PC-3 (cell line): Measurements from ENCODE around the gene CKS1B. TPM values are rescaled to one million over a fixed set of nuclear protein-coding genes. Genes with fewer than 3 reads are reported as not detected.
A peak's percentile ranks its signal among the peaks of the same experiment; 100 is the strongest.
"Not testable (repeated sequence)": the region's sequence is repeated elsewhere in the genome, so short reads cannot be mapped to it uniquely, and the experiment has no call there.

ENCODE experiments used
- ATAC-seq: fragments of 200-7000 bp; cut with Tn5 transposase; 2 replicates; pipeline ENCODE4 v1.9.1; 2020; ENCODE audit warnings: mild to moderate bottlenecking, moderate library complexity
- BruUV-seq: library from RNA; stranded (reverse); fragments of 400-500 nt; replicated peaks from 2 replicates; lab custom pipeline; 2021; lab: Mats Ljungman, UMichigan
- CTCF ChIA-PET: fragments of 300-600 bp; sonication (Branson Sonifier 250); formaldehyde crosslinking; loops from one replicate; lab custom pipeline; 2022; ENCODE audit warnings: antibody characterized with exemption; lab: Charles Lee
- POLR2A ChIA-PET: fragments of 300-600 bp; sonication (Branson Sonifier 250); formaldehyde crosslinking; loops from one replicate; lab custom pipeline; 2022; ENCODE audit warnings: antibody characterized with exemption; ENCODE audit not compliant: unreplicated experiment; lab: Charles Lee
- DNase-seq: peaks from one replicate; pipeline ENCODE4 v3.0.0-alpha.2; 2015
- H2AFZ ChIP-seq: fragments of 300-600 bp; sonication (generic); 2 replicates; pipeline ENCODE4 v1.6.0; 2016; ENCODE audit warnings: antibody characterized with exemption, low read length
- H3F3A ChIP-seq: fragments of 300-600 bp; sonication (generic); one replicate; pipeline ENCODE4 v1.6.0; 2017; ENCODE audit warnings: antibody characterized with exemption, low read length, control low read depth, mild to moderate bottlenecking; ENCODE audit not compliant: unreplicated experiment
- H3K27ac ChIP-seq: fragments of 300-600 bp; sonication (generic); 2 replicates; pipeline ENCODE4 v1.5.1; 2016; ENCODE audit warnings: mild to moderate bottlenecking, low read length
- H3K27me3 ChIP-seq: fragments of 300-600 bp; sonication (generic); 2 replicates; pipeline ENCODE4 v1.6.1; 2016; ENCODE audit warnings: low read length, mixed read lengths
- H3K36me3 ChIP-seq: fragments of 300-600 bp; sonication (generic); 2 replicates; pipeline ENCODE4 v1.6.1; 2016; ENCODE audit warnings: low read depth, mixed run types, low read length, mixed read lengths
- H3K4me1 ChIP-seq: fragments of 300-600 bp; sonication (generic); 2 replicates; pipeline ENCODE4 v1.5.1; 2016; ENCODE audit warnings: low read length; ENCODE audit not compliant: insufficient read depth
- H3K4me2 ChIP-seq: fragments of 300-600 bp; sonication (generic); 2 replicates; pipeline ENCODE4 v1.6.0; 2016; ENCODE audit warnings: low read length
- H3K4me3 ChIP-seq: fragments of 300-600 bp; sonication (generic); 2 replicates; pipeline ENCODE4 v1.5.1; 2016; ENCODE audit warnings: mild to moderate bottlenecking, low read length, mixed read lengths
- H3K79me2 ChIP-seq: fragments of 300-600 bp; sonication (generic); 2 replicates; pipeline ENCODE4 v1.6.1; 2017; ENCODE audit warnings: low read length, mixed read lengths
- H3K9ac ChIP-seq: fragments of 300-600 bp; sonication (generic); 2 replicates; pipeline ENCODE4 v1.6.0; 2016; ENCODE audit warnings: mild to moderate bottlenecking, low read length
- H3K9me2 ChIP-seq: fragments of 300-600 bp; sonication (generic); replicated peaks from 2 replicates; pipeline ENCODE4 v1.6.1; 2016; ENCODE audit warnings: mixed run types, low read length, mixed read lengths
- H3K9me3 ChIP-seq: fragments of 300-600 bp; sonication (generic); 2 replicates; pipeline ENCODE4 v1.6.1; 2016; ENCODE audit warnings: low read length, mixed read lengths
- H4K20me1 ChIP-seq: fragments of 300-600 bp; sonication (generic); 2 replicates; pipeline ENCODE4 v1.6.1; 2016; ENCODE audit warnings: low read length, mixed read lengths
- CTCF ChIP-seq: fragments of 300-600 bp; sonication (generic); conservative IDR thresholded peaks from 2 replicates; pipeline ENCODE4 v1.5.1; 2017; ENCODE audit warnings: antibody characterized with exemption, low read depth, mild to moderate bottlenecking, low read length
- EZH2 ChIP-seq: fragments of 300-600 bp; sonication (generic); IDR thresholded peaks from one replicate; pipeline ENCODE4 v1.6.1; 2017; ENCODE audit warnings: antibody characterized with exemption, mild to moderate bottlenecking, low read length; ENCODE audit not compliant: unreplicated experiment
- EZH2phosphoT487 ChIP-seq: fragments of 300-600 bp; sonication (generic); IDR thresholded peaks from 2 replicates; pipeline ENCODE4 v1.6.1; 2018; ENCODE audit warnings: mild to moderate bottlenecking, antibody characterized with exemption, low read length, borderline replicate concordance
- intact Hi-C: fragments of 100-400 bp; cut with micrococcal nuclease; formaldehyde crosslinking; loops from 2 replicates; pipeline ENCODE4 v1.9.0; 2023
- total RNA-seq: library from RNA; depleted of rRNA; stranded (reverse); fragments of >200 nt; gene quantifications from 2 replicates; pipeline ENCODE4 v1.2.3, GENCODE V29; 2014

The CKS1B gene
- total RNA-seq, 1 experiment from 2014 or later: 390 TPM

DNA sequence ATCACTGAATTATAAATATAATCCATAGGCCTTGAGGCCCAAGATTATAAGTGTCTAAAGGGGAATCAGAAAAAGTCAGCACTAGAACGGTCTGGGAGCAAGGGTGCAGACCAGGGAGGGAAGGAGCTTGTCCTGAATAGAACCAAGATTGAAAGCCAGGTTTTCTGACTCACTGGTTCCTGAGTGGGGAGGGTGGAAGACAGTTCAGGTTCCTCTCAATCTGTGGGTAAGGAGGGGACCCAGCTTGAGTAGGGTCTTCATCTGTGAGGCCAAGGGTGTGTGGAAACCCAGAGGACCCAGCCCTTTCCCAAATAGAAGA lies 19.7 kb downstream of the CKS1B start:
- Histone ChIP-seq H3K4me2 (no peak overlapping the region), H3K9me3 (no peaks in the 10 kb centered on the region), H3K9me2 (no peaks in the 10 kb centered on the region), H3F3A (no peaks in the 10 kb centered on the region), H3K4me3 (no peak overlapping the region), H3K36me3 (peaks cover 13% of the 10 kb centered on the region), H4K20me1 (peaks cover 2% of the 10 kb centered on the region; the same call in 1 of the 2 replicates), H2AFZ (no peak overlapping the region), H3K79me2 (no peaks in the 10 kb centered on the region), H3K9ac (no peak overlapping the region), H3K4me1 (peaks cover 4% of the 10 kb centered on the region), H3K27me3 (no peaks in the 10 kb centered on the region), H3K27ac (no peak overlapping the region)
- intact Hi-C loops: no loop called here
- no TSS peak for BruUV-seq
- TF ChIP-seq CTCF (no peak), EZH2phosphoT487 (no peak), EZH2 (no peak)
- no peak for DNase-seq
- ATAC-seq: no peak
- POLR2A ChIA-PET: interaction anchor here (0.5 to 1.3 kb wide), 2 partner anchors 11 to 23 kb away, joined by 4 read pairs; partner anchors contain the start of gene FLAD1
- CTCF ChIA-PET: interaction anchor here (0.7 to 1.1 kb wide), 2 partner anchors 33 to 89 kb away, joined by 3 to 6 read pairs; partner anchors contain the start of gene PYGO2

- H3F3A ChIP-seq: no peaks in the 10 kb centered on the region
- H3K79me2 ChIP-seq: no peaks in the 10 kb centered on the region
- ATAC-seq (no peak), DNase-seq (no peak)
- no peaks in the 10 kb centered on the region for H4K20me1 ChIP-seq
- BruUV-seq: no TSS peak
- peaks cover 7% of the 10 kb centered on the region for H3K4me1 ChIP-seq
- H3K27ac ChIP-seq: no peak overlapping the region
- peaks cover 9% of the 10 kb centered on the region for H3K36me3 ChIP-seq
- H3K4me3 ChIP-seq: no peak overlapping the region
- H3K9me3 ChIP-seq: no peaks in the 10 kb centered on the region
- intact Hi-C loops: no loop called here
- TF ChIP-seq CTCF: no peak
- no peak for TF ChIP-seq EZH2
- TF ChIP-seq EZH2phosphoT487: no peak
- no peaks in the 10 kb centered on the region for H3K9me2 ChIP-seq
- H2AFZ ChIP-seq: no peak overlapping the region
- ChIA-PET CTCF (interaction anchor here (0.6 to 0.7 kb wide), 2 partner anchors 10 to 89 kb away, joined by 3 read pairs; no protein-coding TSS in a partner anchor), POLR2A (interaction anchor here (0.5 kb wide), 1 partner anchor 24 kb away, joined by 4 read pairs; no protein-coding TSS in a partner anchor)
- H3K9ac ChIP-seq: no peak overlapping the region
- H3K27me3 ChIP-seq: no peaks in the 10 kb centered on the region
- H3K4me2 ChIP-seq: no peak overlapping the region
Observed at GRCh38 chr1:154994591-154994990, 20.1 kb downstream of the CKS1B start.

DNA sequence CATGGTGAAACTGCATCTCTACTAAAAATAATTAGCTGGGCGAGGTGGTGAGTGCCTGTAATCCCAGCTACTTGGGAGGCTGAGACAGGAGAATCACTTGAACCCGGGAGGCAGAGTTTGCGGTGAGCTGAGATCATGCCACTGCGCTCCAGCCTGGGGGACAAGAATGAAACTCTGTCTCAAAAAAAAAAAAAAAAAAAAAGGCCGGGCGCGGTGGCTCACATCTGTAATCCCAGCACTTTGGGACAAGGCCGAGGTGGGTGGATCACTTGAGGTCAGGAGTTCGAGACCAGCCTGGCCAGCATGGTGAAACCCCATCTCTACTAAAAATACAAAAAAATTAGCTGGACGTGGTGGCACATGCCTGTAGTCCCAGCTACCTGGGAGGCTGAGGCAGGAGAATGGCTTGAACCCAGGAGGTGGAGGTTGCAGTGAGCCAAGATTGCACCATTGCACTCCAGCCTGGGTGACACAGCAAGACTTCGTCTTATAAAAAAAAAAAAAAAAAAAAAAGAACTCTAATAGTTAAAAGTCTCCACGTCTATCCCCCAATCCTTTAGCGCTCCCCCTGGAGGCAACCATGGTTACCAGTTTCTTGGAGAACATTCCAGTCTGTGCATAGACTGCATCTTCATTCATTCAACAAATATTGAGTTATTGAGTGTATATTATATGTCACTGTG lies 21.0 kb downstream of the CKS1B start:
- DNase-seq: peak; percentile 85
- H3F3A ChIP-seq, intact Hi-C loops, H3K9me2 ChIP-seq, CTCF ChIA-PET, H3K9me3 ChIP-seq, H3K79me2 ChIP-seq, H4K20me1 ChIP-seq, BruUV-seq, H3K27me3 ChIP-seq, H3K9ac ChIP-seq, POLR2A ChIA-PET, H3K27ac ChIP-seq, H3K36me3 ChIP-seq, H2AFZ ChIP-seq, H3K4me3 ChIP-seq, H3K4me2 ChIP-seq: not testable (repeated sequence)
- peak; percentile 31 for ATAC-seq
- H3K4me1 ChIP-seq: peaks cover 15% of the 10 kb centered on the region
- TF ChIP-seq CTCF: peak; percentile 59
